Measurements from ENCODE around the gene KLHDC8A. TPM values are rescaled to one million over a fixed set of nuclear protein-coding genes. Genes with fewer than 3 reads are reported as not detected.

Gene KLHDC8A
- total RNA-seq, 4 donors from 2014 or later: not detected

DNA sequence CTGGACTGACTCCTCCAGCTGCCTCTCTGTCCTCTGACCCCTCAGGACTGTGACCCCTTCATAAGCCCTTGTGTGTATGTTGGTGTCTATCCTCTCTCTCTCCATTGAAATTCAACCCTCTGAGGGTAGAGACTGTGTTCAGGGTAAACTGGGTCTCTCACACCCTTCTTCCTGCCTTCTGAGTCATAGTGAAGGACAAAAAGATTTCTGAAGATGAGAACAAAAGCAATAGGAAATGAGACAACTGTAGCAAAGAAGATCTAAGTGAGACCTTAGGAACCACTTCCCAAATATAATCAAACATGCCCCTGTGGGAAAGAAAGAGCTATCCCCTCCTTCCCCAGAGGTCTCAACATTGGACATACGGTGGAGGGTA, 52.0 kb downstream of the KLHDC8A start:
- TF ChIP-seq, protein P1, sequence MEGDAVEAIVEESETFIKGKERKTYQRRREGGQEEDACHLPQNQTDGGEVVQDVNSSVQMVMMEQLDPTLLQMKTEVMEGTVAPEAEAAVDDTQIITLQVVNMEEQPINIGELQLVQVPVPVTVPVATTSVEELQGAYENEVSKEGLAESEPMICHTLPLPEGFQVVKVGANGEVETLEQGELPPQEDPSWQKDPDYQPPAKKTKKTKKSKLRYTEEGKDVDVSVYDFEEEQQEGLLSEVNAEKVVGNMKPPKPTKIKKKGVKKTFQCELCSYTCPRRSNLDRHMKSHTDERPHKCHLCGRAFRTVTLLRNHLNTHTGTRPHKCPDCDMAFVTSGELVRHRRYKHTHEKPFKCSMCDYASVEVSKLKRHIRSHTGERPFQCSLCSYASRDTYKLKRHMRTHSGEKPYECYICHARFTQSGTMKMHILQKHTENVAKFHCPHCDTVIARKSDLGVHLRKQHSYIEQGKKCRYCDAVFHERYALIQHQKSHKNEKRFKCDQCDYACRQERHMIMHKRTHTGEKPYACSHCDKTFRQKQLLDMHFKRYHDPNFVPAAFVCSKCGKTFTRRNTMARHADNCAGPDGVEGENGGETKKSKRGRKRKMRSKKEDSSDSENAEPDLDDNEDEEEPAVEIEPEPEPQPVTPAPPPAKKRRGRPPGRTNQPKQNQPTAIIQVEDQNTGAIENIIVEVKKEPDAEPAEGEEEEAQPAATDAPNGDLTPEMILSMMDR (IDR thresholded peaks at IDR 0.05; ENCODE audit: low read depth): no peak

DNA sequence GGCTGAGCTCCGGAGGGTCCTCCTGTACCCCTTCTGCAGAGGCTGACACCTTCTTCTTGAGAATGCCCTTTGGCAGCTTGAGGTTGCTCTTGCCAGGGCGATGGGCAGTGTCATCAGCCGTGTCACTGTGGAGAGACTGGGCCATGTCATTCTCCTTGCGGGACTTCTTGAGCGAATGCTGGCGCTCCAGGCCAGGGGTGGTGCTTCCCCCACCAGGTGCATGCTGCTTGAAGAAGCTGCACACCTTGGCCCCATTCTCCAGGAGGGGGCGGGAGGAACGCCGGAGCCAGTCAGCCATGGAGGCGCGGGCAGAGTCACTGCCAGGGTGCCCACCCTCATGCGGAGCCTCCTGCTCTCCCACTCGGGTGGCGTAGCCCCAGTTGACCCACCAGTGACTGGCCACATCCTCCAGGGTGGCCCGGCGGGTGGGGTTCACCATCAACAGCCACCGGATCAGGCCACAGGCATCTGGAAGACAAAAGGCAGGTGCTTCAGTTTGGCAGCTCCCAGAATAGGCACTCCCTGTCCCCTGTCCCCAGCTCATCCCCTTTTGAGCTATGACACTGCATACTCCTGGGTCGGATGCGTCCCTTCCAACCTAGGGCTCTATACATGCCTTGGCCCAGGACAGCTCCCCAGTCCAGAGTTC, 52.6 kb downstream of the KLHDC8A start:
- TF ChIP-seq, protein P1 (IDR thresholded peaks at IDR 0.05; ENCODE audit: low read depth): no peak

DNA sequence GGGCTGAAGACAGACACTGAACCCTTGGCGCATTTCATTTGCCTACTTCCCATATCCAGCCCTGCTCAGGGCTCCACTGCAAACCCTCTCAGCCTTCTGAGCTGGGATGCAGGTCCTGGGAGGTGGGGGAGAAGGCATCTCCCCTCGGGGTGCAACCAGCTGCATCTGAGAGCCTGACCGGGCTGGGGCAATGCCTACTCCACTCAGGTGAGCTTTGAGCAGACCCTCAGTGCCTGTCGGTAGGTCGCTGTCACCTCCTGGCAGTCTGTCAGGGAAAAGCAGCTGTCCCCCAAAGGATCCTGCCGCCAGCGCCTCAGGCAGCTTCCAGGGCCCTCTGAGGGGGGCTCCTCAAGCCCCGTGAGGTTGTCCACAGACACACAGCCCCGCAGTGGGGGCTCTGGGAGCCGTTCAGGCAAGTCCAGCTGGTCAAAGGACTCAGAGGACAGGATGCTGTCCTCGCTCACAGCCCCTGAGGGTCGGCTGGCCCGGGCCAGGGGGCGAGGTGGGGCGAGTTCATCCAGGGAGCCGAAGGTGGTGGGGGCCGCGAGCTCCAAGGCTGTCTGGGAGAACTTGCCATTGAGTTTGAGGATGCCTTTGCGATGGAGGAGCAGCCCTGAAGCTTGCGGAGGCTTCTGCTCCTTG, 53.4 kb downstream of the KLHDC8A start:
- TF ChIP-seq, protein P1 (IDR thresholded peaks at IDR 0.05; ENCODE audit: low read depth): no peak

DNA sequence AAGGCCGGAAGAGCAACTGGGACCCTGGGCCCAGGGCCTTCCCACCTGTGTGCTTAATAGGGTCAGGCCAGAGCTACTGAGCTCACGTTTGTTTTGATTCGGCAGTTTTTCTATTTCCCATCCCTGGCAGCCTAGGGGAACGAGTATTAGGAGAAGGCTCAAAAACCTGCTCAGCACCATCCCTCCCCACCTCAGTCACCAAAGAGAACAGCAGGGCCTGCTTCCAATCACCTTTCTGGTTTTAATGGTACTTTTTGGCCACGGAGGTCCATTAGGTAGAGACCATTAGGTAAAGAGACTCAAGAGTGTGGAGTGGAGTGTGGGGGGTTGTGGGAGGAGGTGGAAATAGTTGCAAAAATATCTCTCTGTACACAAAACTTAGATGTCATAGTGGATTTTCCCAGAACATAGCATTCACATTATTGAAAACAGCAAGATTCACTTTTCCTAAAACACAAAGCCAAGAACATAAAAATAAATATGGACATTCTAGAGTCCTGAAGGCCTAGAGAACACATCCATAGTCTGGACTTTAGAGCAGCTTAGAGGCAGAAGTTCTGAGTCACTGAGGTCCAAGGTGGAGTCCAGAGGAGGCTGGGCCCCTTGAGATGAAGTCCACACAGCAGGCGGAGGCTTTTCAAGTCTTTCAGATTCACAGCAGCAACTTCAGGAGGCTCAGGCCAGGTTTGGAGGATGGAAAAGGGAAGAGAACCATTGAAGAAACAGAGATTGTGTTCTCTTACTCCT, 54.7 kb downstream of the KLHDC8A start:
- TF ChIP-seq, protein P1 (IDR thresholded peaks at IDR 0.05; ENCODE audit: low read depth): no peak

DNA sequence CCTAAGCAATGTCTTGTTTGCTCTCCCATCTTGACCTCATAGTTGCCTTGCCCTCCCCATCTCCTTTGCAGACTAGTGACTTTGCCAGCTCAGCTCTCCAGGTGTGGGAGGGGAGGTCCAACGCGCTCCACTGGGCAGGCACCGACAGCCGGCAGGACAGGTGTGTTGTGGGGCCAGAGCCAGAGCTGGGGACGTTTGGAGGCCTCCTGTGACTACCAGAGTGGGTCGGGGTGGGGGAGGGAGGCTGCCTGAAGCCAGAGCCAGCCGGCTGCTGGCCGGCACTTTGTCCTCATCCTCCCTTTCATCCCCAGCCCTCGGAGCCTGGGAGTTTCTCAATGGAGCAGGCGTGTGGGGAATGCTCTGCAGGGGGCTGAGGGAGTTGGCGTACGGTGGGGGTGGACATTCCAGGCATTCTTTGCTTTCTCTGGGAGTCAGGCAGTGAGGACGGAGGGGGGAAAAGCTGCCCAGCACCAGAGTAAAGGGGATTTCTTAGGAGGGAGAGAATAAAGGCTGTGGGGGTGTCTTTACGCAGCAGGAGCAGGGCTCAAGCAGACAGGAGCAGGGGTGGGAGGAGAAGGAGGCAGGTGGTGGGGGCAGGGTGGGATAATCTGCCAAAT, 55.4 kb downstream of the KLHDC8A start:
- TF ChIP-seq, protein P1 (IDR thresholded peaks at IDR 0.05; ENCODE audit: low read depth): no peak

DNA sequence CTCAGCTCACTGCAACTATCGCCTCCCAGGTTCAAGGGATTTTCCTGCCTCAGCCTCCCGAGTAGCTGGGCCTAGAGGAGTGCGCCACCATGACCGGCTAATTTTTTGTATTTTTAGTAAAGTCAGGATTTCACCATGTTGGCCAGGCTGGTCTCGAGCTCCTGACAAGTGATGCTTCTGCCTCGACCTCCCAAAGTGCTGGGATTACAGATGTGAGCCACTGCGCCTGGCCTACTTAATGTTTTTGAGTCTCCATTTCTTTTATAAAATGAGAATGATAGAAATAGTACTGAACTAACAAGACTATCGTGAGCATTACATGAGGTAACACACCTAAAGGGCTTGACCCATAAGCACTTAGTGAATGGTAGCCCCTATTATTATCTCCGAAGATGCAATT, 56.6 kb downstream of the KLHDC8A start:
- TF ChIP-seq, protein P1 (IDR thresholded peaks at IDR 0.05; ENCODE audit: low read depth): no peak

All from subcutaneous adipose tissue (tissue), 4 donors.